GM18870 (cell line): ENCODE results near the gene ARHGAP6.
"Not testable (repeated sequence)": the region's sequence is repeated elsewhere in the genome, so short reads cannot be mapped to it uniquely, and the experiment has no call there.

Source experiments
- ATAC-seq: cut with Tn5 transposase; IDR thresholded peaks from one replicate; pipeline ENCODE4 v1.9.1; 2021; ENCODE audit warnings: moderate library complexity; ENCODE audit not compliant: unreplicated experiment

ARHGAP6 gene

DNA sequence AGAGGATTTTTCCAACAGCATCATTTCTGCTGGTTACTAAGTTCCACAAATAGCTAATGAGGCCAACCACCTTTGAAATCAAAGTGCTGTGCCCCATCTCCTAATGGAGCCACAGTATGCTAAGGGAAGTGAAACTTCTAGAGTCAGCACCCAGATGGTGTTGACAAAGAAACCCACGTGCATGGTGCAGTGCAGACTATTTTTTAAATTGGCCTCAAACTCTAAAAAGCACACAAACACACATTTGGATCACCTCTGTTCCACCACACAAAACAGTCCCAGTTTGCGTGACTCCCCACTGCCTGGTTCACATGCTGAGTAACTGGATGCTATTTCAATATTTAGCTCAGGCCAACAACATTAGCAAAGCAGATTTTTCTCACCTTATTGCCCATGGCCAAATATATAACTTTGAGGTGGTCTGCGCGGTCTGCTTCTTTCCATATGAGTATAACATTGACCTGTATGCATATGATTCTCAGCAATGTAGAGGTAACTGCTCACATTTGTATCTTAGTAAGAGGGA, 302.6 kb downstream of the ARHGAP6 start:
- peak; percentile 94 for ATAC-seq

DNA sequence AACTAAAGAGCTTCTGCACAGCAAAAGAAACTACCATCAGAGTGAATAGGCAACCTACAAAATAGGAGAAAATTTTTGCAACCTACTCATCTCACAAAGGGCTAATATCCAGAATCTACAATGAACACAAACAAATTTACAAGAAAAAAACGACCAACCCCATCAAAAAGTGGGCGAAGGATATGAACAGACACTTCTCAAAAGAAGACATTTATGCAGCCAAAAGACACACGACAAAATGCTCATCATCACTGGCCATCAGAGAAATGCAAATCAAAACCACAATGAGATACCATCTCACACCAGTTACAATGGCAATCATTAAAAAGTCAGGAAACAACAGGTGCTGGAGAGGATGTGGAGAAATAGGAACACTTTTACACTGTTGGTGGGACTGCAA, 304.1 kb downstream of the ARHGAP6 start:
- ATAC-seq = not testable (repeated sequence)

DNA sequence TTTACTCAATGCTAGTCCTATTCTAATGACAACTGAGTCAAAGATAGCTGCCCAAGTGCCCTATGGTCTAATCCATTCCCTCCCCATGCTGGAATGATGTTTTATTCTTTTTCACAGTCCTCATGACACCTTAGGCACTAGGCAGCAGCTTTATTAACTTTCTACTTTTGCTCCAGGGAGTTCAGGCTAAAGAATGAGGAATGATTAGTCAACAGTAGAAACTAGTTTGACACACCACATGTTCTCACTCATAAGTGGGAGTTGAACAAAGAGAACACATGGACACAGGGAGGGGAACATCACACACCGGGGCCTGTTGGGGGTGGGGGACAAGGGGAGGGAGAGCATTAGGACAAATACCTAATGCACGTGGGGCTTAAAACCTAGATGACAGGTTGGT, 309.8 kb downstream of the ARHGAP6 start:
- ATAC-seq = not testable (repeated sequence)

DNA sequence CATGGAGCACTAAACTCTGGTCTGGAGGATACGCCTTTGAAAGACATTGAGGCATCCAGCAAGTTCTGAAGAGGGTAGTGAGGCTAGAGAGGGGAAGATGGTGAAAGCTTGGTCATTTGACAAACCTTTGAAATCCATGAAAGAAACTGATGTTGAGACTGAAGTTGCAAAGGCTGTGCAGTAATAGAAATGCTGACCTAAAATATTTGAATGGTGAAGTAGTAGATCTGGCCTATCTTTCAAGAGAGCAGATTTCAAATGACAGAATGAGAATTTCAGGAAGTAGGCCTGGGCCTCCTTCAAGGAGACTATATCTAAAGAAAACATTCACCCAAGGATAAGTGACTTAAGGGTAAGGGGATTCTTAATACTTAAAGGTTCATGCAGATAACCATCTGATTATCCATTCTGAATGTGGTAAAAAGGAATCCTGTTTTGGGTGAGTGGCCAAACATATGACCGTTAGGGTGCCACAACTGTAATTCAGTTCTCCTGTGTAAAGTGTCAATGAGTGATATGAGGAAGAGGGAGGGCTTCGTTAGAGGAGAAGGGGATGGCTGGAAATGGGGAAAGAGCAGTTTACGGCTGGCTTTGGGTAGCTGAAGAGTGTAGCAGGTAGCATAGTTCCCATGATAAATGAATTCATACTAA, 310.3 kb downstream of the ARHGAP6 start:
- ATAC-seq = no peak

DNA sequence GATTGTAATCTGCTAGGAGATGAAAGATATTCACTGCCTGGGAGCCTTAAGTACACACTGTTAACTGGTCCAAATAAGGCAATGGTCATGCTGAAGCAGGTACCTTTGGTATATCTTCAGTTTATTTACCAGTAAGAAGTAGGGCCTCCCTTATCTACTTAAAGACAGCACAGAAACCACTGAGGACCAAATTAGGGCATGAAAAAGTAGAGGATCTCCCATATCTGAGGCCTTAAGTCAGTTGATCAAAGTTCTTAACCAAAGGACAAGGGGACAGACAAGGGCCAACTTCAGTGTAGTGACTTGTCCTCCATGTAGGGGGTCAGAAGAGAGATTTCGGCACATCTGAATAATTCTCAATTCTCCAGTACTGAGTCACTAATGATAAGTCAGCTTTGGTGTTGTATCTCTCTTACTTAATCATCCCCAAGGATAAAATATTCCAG, 313.4 kb downstream of the ARHGAP6 start:
- no peak for ATAC-seq

DNA sequence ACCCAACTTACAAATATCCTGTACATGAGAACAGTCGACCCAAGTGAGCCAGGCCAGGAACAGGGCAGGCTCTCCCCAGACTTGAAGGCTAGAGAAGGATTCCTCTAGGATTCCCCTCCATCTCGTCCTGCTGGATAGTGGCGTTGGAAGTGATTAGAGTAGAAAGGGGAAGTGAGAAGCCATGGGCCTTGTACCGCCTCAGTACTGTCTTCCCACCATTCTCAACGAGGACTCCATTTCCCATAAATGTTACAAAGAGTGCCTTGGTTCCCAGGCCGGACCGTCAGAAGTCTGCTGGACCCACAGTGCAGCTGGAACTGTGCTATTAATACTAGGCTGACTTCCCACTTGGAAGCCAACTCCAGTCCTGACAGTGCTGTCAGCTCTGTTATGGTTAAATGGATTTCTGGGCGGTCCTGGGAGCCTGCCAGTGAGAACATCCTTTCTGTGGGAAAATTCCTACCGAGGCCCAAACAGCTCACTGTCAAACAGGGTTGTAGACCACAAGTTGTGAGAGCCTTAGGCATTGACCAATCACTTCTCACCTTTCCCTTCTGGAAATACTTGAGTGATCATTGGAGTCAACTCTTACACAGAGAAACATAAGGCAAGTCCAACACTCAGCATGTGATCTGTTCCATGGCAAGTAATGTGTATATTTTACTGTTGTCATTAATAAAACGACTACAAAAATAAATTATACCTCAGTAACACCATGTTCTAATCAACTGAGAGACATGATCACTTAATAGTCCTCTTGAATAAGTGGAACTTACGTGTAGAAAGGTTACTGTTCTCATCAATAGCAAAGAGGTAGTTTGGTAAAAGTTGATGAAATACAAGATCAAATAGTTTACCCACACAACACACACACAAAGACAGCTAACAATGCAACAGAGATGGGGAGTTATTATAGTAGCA, 314.1 kb downstream of the ARHGAP6 start:
- ATAC-seq = no peak

DNA sequence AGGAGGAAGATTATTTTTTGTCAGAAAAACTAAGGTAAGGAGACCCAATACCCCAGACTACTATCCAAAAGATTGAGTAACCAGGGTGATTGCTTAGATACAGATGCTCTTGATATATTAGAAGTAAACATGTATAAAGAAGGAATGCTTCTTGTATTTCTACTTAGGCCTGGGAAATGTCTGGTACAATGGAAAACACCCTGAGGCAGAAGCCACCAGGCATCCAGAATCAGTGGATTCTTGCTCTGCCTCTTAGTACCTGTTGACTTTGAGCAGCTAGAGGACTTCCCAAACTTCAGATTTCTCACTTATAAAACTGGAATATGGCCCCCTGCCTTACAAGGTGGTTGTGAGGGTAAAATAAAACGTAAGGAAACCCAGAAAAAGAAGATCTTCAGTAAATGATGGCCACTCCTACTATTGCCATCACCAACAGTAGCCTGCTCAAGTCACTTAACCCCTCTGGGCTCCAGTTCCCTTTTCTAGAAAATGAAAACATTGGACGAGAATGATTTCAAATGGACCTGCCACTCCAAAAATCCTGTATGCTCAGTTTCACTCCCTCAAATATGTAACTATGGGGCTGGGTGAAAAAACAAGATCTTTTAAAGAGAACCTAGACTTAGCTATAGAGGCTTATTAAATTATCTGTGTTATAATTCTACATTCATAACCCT, 315.9 kb downstream of the ARHGAP6 start:
- no peak for ATAC-seq

DNA sequence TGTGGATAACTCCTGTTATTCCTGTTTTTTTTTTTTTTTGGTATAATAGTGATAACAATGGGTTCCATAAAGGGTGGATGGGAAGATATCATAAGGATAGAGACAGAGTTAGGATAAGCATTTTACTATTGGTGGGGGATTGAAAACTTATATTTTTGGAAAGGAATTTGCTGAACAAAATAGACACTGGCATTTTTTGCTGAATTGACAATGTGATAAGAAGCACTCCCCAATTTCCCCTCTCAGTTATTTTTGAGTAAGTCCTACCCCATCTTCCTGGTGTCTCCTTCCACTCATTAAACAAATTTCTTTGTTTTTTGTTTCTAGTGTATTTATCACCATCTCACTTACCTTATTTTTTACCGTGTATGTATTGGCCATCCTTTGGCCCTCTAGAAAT, 316.7 kb downstream of the ARHGAP6 start:
- ATAC-seq = no peak

DNA sequence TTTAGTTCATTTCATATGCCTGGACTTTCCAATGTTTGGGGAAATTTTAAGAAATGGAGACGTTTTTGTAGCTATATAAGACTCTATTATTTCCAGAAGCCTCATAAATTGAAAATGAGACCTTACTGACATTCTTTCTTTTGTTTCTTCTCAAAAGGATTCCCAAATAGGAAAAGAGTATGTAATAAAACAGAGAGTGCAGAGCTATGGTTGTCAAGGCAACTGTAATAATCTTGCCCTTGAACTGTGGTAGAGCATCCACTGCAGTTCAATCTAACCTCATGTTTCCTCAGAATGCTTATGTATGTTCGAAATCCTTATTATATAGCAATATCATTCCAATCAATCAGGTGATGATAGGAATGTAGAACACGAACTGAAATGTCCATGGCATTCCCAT, 318.4 kb downstream of the ARHGAP6 start:
- ATAC-seq = no peak

DNA sequence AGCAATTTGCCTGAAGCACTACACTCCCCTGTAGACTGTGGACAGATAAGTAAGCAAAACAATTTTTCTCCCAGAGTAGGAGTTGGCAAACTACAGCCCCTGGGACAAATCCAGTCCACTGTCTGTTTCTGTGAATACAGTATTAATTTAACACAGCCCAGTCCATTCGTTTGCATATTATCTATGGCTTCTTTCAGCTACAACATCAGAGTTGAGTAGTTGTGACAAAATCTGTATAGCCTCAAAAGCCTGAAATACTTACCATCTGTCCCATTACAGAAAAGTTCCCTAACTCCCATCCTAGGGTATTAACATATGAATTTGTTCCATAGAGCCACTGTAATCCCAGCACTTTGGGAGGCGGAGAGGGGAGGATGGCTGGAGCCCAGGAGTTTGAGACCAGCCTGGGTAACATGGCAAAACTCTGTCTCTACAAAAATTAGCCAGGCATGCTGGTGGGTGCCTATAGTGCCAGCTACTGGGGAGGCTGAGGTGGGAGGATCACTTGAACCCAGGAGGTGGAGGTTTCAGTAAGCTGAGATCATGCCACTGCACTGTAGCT, 319.5 kb downstream of the ARHGAP6 start:
- ATAC-seq = no peak

DNA sequence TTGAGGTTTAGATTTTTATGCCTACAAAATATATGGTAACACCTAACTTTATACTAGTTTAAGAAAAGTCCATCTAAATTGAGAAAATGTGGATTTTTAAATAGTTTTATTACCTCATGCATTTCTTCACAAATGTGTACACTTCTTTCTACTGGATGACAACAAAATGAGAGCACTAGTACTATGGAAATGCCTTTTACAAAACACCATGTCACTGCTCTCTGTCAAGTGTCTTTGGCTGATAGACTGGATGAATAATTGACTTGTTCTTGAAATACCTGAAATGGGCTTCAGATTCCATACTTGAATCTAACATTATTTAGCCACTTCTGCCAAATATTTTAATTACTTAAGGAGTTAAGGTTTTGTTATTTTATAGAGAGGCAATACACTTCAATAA, 323.0 kb downstream of the ARHGAP6 start:
- no peak for ATAC-seq

DNA sequence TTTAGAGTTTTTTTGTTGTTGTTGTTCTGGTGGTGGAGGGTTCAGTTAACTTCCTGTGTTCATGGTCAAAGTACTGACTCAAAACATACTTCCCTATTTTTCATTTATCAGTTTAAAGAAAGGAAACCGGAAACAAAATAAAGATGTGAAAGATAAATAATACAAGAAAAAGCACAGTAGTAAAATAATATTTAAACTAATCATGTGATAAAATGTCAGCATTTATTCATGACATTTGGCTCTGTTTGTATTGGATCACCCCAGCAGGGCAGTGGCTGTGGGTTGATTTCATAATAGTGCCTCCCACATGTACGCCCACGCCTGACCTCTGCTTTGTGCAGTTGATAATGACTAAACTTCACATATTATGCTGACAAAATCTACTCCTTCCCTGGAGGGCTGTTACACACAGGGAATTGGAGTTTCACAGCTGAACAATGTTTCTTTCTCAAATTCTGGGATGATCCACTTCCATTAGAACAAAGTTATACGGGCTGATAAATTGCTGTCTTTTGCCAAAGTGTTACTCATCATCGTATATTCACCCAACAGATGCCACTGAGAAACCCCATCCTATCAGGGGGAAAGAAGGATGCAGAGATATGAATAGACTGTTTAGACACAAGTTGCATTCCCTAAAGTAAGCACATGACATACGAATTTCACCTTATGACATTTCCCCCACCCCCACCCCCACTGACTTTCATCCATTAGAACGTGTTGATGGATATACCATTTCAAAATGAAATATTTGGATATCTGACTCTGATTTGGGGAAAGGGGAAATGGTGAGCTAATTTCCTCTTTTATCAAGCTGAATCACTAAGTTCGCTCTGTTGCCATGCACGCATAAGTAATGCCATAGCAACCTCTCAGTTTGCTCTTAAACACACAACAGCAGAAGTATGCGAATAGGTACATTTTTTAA, 324.2 kb downstream of the ARHGAP6 start:
- peak; percentile 84 for ATAC-seq

DNA sequence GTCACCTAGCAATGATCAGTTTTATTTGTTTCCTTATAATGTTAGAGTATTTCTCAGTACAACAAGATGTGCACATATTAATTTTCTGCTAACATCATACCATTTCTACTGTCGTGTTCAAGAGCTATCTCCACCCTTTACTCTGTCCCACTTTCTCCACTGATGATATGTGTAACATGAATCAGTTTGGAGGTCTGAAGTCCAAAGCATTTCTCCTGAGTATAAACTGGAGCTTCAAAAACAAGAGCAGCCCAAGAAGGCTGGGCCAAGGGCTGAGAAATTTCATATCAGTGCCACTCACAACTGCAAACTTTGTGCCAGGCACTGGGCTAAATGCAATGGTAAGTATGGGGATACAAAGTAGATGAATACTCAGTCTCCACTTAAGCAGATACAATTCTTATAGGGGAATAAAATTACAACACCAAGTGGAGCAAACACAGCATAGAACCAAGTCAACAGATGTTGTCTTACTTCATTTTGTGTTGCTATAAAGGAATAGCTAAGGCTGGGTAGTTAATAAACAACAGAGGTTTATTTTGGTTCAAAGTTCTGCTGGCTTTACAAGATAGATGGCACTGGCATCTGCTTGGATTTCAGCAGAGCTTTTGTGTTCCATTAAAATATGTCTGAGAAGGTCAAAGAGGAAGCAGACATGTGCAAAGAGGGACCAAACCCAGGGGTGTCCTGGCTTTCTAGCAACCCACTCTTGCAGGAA, 328.3 kb downstream of the ARHGAP6 start:
- ATAC-seq = no peak

DNA sequence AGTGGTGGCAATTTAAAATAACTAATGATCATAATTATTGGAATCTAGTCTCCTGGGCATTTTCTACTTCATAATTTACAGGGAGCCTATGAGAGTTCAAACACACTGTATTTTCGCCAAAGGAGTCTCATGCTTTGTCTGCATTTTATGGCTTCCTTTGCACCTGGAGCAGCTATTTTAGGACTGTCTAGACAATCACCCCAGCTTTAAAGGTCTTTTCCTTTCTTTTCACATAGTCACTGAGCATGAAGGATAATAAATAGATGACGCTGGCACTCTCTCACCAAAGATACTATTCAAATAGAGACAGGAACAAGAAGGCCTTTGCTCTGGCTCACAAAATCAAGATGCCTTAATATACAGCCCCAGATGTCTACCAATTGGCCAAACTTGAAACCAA, 329.5 kb downstream of the ARHGAP6 start:
- ATAC-seq = no peak

DNA sequence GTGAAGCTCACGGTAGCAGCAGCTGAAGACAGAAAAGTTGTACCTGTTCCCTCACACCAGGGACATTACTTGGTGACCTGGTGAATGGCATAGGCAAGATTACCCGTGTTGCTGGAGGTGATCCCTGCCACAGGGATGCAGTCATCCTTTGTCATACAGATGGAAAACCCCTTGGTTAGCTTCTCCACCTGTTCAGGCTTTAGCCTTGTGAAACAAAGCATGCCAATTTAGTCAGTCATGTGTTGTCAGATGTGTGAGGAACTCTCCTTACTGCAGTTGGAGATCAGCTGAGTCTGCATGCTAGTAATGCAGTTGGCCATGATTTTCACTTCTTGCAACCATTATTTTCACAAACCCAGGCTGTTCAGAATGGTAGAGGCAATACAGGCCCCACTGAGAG, 331.6 kb downstream of the ARHGAP6 start:
- no peak for ATAC-seq

DNA sequence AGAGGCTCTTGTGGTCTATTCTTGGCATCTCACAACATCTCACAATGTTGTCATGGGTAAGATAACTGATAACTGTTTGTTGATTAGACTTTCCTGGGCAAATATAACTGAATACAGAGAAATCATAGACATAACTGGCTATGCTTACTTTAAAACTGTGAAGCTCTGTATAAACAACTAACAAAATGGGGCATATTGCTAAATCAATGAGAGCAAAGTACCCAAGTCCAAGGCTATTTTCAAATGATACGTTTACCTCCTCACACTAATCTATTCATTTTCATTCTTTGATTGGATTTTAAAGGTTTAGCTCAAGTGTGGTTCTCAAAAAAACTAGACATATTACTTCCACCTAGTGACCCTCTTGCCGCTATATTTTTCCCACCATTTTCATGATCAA, 333.9 kb downstream of the ARHGAP6 start:
- ATAC-seq = no peak

DNA sequence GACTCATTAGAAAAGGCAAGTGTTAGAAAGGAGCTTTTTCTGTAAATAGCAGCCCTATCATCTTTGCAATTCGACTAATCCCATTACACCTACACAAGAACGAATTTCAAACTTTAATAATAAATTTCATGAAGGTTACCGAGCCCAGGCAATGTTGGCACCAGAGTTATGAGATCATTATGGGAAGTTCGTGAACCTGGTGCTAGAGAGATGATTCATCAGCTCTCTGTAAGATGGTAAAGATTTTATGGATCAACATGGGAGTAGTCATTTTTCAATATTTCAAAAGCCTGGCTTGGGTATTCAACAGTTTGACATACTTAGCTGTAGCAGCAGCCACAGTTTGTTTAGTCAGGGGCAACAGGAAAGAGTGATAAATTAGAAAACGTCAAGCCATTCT, 336.7 kb downstream of the ARHGAP6 start:
- no peak for ATAC-seq

DNA sequence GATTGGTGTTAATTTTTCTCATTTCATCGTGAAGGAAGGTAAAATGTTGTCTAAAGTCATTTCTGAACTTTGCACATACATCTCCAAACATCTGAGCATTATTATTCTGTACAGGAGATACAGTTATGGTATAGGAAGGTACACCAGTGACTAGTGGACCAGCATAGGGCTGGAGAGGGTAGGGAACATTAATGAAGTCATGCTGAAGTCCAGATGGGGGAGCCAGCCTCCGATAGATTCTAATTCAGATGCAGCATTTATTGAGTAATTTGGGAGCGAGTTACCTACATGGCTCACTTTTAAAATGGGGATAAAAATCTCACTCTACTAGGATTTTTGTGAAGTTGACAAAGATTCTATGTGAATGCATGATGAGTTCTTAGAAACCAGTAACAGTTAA, 337.6 kb downstream of the ARHGAP6 start:
- ATAC-seq = no peak

DNA sequence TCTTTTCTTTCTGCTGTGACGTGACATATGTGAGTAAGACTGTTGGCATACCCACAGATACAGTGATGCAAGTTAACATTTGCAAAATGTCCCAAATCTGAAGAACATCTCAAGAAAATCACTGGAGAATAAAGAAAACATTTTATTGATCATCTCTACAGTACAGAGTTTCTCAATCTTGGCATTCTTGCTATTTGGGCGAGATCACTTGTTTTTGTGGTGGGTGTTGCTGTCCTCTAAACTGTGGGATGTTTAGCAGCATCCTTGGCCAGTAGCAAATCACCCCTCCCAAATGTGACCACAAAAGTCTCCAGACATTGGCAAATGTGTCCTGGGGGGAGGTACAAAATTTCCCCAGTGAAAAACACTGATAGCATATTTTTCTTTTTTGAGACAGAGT, 343.7 kb downstream of the ARHGAP6 start:
- ATAC-seq = no peak
